GM23338 (cell line): ENCODE measurements around the gene CXCR1. TPM values are rescaled to one million over a fixed set of nuclear protein-coding genes. Genes with fewer than 3 reads are reported as not detected.

ENCODE experiments used
- ATAC-seq: fragments of 200-7000 bp; cut with Tn5 transposase; 3 replicates; pipeline ENCODE4 v1.9.1; 2020
- DNase-seq: peaks from one replicate; pipeline ENCODE4 v3.0.0-alpha.2; 2015; ENCODE audit warnings: low spot score
- H2AFZ ChIP-seq: fragments of 200-600 bp; sonication (generic); 2 replicates; pipeline ENCODE4 v1.8.0; 2016; ENCODE audit warnings: antibody characterized with exemption, mild to moderate bottlenecking, moderate library complexity
- H3F3A ChIP-seq: fragments of 200-600 bp; sonication (generic); replicated peaks from 2 replicates; pipeline ENCODE4 v1.8.0; 2017; ENCODE audit warnings: antibody characterized with exemption, mixed run types, low read depth
- H3K27ac ChIP-seq: fragments of 200-600 bp; sonication (generic); 2 replicates; pipeline ENCODE4 v1.6.1; 2016; ENCODE audit warnings: low read depth
- H3K27me3 ChIP-seq: fragments of 200-600 bp; sonication (generic); 2 replicates; pipeline ENCODE4 v1.8.0; 2016; ENCODE audit warnings: mild to moderate bottlenecking, mixed run types, moderate library complexity; ENCODE audit not compliant: insufficient read depth
- H3K36me3 ChIP-seq: fragments of 200-600 bp; sonication (generic); 2 replicates; pipeline ENCODE4 v1.8.0; 2016; ENCODE audit warnings: mild to moderate bottlenecking; ENCODE audit not compliant: insufficient read depth
- H3K4me1 ChIP-seq: fragments of 200-600 bp; sonication (generic); 2 replicates; pipeline ENCODE4 v1.8.0; 2016; ENCODE audit warnings: mild to moderate bottlenecking, moderate library complexity; ENCODE audit not compliant: insufficient read depth
- H3K4me2 ChIP-seq: fragments of 200-600 bp; sonication (generic); 2 replicates; pipeline ENCODE4 v1.7.1; 2017; ENCODE audit warnings: mixed run types
- H3K4me3 ChIP-seq: fragments of 200-600 bp; sonication (generic); 2 replicates; pipeline ENCODE4 v1.6.1; 2016; ENCODE audit warnings: mixed run types
- H3K79me2 ChIP-seq: fragments of 200-600 bp; sonication (generic); replicated peaks from 2 replicates; pipeline ENCODE4 v1.8.0; 2017; ENCODE audit warnings: mild to moderate bottlenecking; ENCODE audit not compliant: insufficient read depth
- H3K9me2 ChIP-seq: fragments of 200-600 bp; sonication (generic); 2 replicates; pipeline ENCODE4 v1.8.0; 2017; ENCODE audit not compliant: insufficient read depth
- H4K20me1 ChIP-seq: fragments of 200-600 bp; sonication (generic); replicated peaks from 2 replicates; pipeline ENCODE4 v1.8.0; 2017; ENCODE audit warnings: mild to moderate bottlenecking; ENCODE audit not compliant: insufficient read depth
- H3K27ac Mint-ChIP-seq: 2 replicates; pipeline ENCODE4 v1.8.0; 2020; ENCODE audit warnings: inconsistent platforms, mild to moderate bottlenecking, moderate library complexity, mixed read lengths
- H3K27me3 Mint-ChIP-seq: 3 replicates; pipeline ENCODE4 v1.8.0; 2022; ENCODE audit warnings: low read depth, mild to moderate bottlenecking, moderate library complexity, mixed read lengths, inconsistent platforms; ENCODE audit not compliant: insufficient read depth, poor library complexity
- H3K36me3 Mint-ChIP-seq: 3 replicates; pipeline ENCODE4 v1.8.0; 2021; ENCODE audit warnings: low read depth, mild to moderate bottlenecking, inconsistent platforms, moderate library complexity, mixed read lengths
- H3K4me1 Mint-ChIP-seq: 3 replicates; pipeline ENCODE4 v1.8.0; 2020; ENCODE audit warnings: mild to moderate bottlenecking, inconsistent platforms, mixed read lengths
- H3K4me3 Mint-ChIP-seq: 3 replicates; pipeline ENCODE4 v1.8.0; 2021; ENCODE audit warnings: moderate library complexity, mild to moderate bottlenecking, inconsistent platforms, mixed read lengths
- H3K9me3 Mint-ChIP-seq: 3 replicates; pipeline ENCODE4 v1.8.0; 2020; ENCODE audit warnings: moderate library complexity, mild to moderate bottlenecking, inconsistent platforms, mixed read lengths
- CREB1 ChIP-seq: fragments of 250-450 bp; sonication (Bioruptor Pico); IDR thresholded peaks from 2 replicates; pipeline ENCODE4 v1.5.0; 2020; ENCODE audit warnings: low read depth, mild to moderate bottlenecking, moderate library complexity
- EZH2 ChIP-seq: fragments of 200-600 bp; sonication (generic); IDR thresholded peaks from one replicate; pipeline ENCODE4 v1.8.0; 2017; ENCODE audit warnings: antibody characterized with exemption, mild to moderate bottlenecking, low read depth; ENCODE audit not compliant: unreplicated experiment
- EZH2phosphoT487 ChIP-seq: fragments of 200-600 bp; sonication (generic); IDR thresholded peaks from one replicate; pipeline ENCODE4 v1.8.1; 2018; ENCODE audit warnings: antibody characterized with exemption; ENCODE audit not compliant: unreplicated experiment
- JUNB ChIP-seq: IDR thresholded peaks from one replicate; pipeline ENCODE4 v1.6.1; 2016; ENCODE audit warnings: antibody characterized with exemption; ENCODE audit not compliant: unreplicated experiment
- NANOG ChIP-seq: IDR thresholded peaks from 2 replicates; pipeline ENCODE4 v1.6.1; 2016; ENCODE audit warnings: antibody characterized with exemption, borderline replicate concordance
- POLR2AphosphoS5 ChIP-seq: IDR thresholded peaks from 2 replicates; pipeline ENCODE4 v1.6.1; 2016; ENCODE audit warnings: antibody characterized with exemption, low read depth
- STAT1 ChIP-seq: IDR thresholded peaks from one replicate; pipeline ENCODE4 v1.6.1; 2016; ENCODE audit warnings: antibody characterized with exemption; ENCODE audit not compliant: unreplicated experiment
- ZNF114 ChIP-seq: fragments of 250-450 bp; sonication (Bioruptor Pico); IDR thresholded peaks from 2 replicates; pipeline ENCODE4 v1.5.0; 2020; ENCODE audit warnings: mild to moderate bottlenecking, moderate library complexity
- ZNF331 ChIP-seq: fragments of 250-450 bp; sonication (Bioruptor Pico); IDR thresholded peaks from 2 replicates; pipeline ENCODE4 v1.5.0; 2020; ENCODE audit warnings: low read depth, mild to moderate bottlenecking, moderate library complexity
- polyA plus RNA-seq: library from polyadenylated mRNA; unstranded; fragments of >200 nt; fragmentation: Nextera tagmentation; extraction: Ambion mirVana; gene quantifications from 2 replicates; pipeline ENCODE4 v1.2.1, GENCODE V29; 2016
- total RNA-seq: library from RNA; depleted of rRNA; stranded (reverse); fragments of >200 nt; shearing (Covaris generic); gene quantifications from 2 replicates; pipeline ENCODE4 v1.2.3, GENCODE V29; 2014
- TF ChIP-seq, protein P1 (sequence below): IDR thresholded peaks from 2 replicates; pipeline ENCODE4 v1.6.1; 2016; ENCODE audit warnings: antibody characterized with exemption
- TF ChIP-seq, protein P2 (sequence below): fragments of 250-450 bp; sonication (Bioruptor Pico); IDR thresholded peaks from 2 replicates; pipeline ENCODE4 v1.5.0; 2020; ENCODE audit warnings: mild to moderate bottlenecking, moderate library complexity
- TF ChIP-seq, protein P3 (sequence below), 2 experiments: fragments of 200-600 bp in 1 of 2; sonication (generic) in 1 of 2; conservative IDR thresholded peaks; 2 replicates each; pipeline versions ENCODE4 v1.5.1 to v1.6.1; 2016 to 2017; ENCODE audit warnings: antibody characterized with exemption in 2 of 2, low read depth in 2 of 2, mild to moderate bottlenecking in 2 of 2, moderate library complexity in 1 of 2
- TF ChIP-seq, protein P4 (sequence below): IDR thresholded peaks from one replicate; pipeline ENCODE4 v1.6.1; 2018; ENCODE audit warnings: antibody characterized with exemption; ENCODE audit not compliant: unreplicated experiment

The CXCR1 gene
- total and polyA plus RNA-seq, 2 experiments from 2014 or later: not detected

DNA sequence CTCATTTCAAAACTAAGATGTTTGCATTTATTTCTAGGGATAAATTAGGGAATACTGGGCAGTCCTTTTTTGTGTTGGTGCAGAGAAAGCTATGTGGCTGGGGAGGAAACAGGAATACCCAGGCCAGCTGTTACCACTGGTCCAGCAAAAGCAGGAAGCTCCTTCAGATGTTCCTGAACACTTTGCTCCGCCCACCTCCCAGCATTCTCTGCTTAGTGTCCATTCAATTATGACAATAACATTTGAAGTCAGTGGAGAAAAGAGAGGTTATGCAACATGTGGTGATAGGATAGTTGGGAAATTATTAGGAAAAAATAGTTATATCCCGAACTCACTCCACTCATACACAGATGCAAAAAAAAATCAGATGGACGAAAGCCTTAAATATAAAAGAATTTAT is 28.1 kb upstream of the CXCR1 start:
- H3K4me3 Mint-ChIP-seq: no peak overlapping the region
- H3K4me2 ChIP-seq: no peak overlapping the region
- H3K36me3 ChIP-seq: no peaks in the 10 kb centered on the region
- H3K27me3 ChIP-seq: no peaks in the 10 kb centered on the region
- no peaks in the 10 kb centered on the region for H3K4me1 ChIP-seq
- TF ChIP-seq EZH2 (no peak), EZH2phosphoT487 (no peak), STAT1 (no peak), CREB1 (no peak), NANOG (no peak), POLR2AphosphoS5 (no peak), ZNF331 (CRISPR knock-in tag) (no peak), ZNF114 (no peak), JUNB (no peak)
- TF ChIP-seq, protein P1, sequence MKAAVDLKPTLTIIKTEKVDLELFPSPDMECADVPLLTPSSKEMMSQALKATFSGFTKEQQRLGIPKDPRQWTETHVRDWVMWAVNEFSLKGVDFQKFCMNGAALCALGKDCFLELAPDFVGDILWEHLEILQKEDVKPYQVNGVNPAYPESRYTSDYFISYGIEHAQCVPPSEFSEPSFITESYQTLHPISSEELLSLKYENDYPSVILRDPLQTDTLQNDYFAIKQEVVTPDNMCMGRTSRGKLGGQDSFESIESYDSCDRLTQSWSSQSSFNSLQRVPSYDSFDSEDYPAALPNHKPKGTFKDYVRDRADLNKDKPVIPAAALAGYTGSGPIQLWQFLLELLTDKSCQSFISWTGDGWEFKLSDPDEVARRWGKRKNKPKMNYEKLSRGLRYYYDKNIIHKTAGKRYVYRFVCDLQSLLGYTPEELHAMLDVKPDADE: no peak
- TF ChIP-seq, protein P2, sequence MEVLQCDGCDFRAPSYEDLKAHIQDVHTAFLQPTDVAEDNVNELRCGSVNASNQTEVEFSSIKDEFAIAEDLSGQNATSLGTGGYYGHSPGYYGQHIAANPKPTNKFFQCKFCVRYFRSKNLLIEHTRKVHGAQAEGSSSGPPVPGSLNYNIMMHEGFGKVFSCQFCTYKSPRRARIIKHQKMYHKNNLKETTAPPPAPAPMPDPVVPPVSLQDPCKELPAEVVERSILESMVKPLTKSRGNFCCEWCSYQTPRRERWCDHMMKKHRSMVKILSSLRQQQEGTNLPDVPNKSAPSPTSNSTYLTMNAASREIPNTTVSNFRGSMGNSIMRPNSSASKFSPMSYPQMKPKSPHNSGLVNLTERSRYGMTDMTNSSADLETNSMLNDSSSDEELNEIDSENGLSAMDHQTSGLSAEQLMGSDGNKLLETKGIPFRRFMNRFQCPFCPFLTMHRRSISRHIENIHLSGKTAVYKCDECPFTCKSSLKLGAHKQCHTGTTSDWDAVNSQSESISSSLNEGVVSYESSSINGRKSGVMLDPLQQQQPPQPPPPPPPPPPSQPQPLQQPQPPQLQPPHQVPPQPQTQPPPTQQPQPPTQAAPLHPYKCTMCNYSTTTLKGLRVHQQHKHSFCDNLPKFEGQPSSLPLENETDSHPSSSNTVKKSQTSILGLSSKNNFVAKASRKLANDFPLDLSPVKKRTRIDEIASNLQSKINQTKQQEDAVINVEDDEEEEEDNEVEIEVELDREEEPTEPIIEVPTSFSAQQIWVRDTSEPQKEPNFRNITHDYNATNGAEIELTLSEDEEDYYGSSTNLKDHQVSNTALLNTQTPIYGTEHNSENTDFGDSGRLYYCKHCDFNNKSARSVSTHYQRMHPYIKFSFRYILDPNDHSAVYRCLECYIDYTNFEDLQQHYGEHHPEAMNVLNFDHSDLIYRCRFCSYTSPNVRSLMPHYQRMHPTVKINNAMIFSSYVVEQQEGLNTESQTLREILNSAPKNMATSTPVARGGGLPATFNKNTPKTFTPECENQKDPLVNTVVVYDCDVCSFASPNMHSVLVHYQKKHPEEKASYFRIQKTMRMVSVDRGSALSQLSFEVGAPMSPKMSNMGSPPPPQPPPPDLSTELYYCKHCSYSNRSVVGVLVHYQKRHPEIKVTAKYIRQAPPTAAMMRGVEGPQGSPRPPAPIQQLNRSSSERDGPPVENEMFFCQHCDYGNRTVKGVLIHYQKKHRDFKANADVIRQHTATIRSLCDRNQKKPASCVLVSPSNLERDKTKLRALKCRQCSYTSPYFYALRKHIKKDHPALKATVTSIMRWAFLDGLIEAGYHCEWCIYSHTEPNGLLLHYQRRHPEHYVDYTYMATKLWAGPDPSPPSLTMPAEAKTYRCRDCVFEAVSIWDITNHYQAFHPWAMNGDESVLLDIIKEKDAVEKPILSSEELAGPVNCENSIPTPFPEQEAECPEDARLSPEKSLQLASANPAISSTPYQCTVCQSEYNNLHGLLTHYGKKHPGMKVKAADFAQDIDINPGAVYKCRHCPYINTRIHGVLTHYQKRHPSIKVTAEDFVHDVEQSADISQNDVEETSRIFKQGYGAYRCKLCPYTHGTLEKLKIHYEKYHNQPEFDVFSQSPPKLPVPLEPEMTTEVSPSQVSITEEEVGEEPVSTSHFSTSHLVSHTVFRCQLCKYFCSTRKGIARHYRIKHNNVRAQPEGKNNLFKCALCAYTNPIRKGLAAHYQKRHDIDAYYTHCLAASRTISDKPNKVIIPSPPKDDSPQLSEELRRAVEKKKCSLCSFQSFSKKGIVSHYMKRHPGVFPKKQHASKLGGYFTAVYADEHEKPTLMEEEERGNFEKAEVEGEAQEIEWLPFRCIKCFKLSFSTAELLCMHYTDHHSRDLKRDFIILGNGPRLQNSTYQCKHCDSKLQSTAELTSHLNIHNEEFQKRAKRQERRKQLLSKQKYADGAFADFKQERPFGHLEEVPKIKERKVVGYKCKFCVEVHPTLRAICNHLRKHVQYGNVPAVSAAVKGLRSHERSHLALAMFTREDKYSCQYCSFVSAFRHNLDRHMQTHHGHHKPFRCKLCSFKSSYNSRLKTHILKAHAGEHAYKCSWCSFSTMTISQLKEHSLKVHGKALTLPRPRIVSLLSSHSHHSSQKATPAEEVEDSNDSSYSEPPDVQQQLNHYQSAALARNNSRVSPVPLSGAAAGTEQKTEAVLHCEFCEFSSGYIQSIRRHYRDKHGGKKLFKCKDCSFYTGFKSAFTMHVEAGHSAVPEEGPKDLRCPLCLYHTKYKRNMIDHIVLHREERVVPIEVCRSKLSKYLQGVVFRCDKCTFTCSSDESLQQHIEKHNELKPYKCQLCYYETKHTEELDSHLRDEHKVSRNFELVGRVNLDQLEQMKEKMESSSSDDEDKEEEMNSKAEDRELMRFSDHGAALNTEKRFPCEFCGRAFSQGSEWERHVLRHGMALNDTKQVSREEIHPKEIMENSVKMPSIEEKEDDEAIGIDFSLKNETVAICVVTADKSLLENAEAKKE (CRISPR knock-in tag): no peak
- TF ChIP-seq, protein P3, sequence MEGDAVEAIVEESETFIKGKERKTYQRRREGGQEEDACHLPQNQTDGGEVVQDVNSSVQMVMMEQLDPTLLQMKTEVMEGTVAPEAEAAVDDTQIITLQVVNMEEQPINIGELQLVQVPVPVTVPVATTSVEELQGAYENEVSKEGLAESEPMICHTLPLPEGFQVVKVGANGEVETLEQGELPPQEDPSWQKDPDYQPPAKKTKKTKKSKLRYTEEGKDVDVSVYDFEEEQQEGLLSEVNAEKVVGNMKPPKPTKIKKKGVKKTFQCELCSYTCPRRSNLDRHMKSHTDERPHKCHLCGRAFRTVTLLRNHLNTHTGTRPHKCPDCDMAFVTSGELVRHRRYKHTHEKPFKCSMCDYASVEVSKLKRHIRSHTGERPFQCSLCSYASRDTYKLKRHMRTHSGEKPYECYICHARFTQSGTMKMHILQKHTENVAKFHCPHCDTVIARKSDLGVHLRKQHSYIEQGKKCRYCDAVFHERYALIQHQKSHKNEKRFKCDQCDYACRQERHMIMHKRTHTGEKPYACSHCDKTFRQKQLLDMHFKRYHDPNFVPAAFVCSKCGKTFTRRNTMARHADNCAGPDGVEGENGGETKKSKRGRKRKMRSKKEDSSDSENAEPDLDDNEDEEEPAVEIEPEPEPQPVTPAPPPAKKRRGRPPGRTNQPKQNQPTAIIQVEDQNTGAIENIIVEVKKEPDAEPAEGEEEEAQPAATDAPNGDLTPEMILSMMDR (conservative IDR thresholded peaks at IDR 0.05; ENCODE audit: low read depth in 2 of 2): no peak
- TF ChIP-seq, protein P4, sequence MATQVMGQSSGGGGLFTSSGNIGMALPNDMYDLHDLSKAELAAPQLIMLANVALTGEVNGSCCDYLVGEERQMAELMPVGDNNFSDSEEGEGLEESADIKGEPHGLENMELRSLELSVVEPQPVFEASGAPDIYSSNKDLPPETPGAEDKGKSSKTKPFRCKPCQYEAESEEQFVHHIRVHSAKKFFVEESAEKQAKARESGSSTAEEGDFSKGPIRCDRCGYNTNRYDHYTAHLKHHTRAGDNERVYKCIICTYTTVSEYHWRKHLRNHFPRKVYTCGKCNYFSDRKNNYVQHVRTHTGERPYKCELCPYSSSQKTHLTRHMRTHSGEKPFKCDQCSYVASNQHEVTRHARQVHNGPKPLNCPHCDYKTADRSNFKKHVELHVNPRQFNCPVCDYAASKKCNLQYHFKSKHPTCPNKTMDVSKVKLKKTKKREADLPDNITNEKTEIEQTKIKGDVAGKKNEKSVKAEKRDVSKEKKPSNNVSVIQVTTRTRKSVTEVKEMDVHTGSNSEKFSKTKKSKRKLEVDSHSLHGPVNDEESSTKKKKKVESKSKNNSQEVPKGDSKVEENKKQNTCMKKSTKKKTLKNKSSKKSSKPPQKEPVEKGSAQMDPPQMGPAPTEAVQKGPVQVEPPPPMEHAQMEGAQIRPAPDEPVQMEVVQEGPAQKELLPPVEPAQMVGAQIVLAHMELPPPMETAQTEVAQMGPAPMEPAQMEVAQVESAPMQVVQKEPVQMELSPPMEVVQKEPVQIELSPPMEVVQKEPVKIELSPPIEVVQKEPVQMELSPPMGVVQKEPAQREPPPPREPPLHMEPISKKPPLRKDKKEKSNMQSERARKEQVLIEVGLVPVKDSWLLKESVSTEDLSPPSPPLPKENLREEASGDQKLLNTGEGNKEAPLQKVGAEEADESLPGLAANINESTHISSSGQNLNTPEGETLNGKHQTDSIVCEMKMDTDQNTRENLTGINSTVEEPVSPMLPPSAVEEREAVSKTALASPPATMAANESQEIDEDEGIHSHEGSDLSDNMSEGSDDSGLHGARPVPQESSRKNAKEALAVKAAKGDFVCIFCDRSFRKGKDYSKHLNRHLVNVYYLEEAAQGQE: no peak
- no peak overlapping the region for H3K27ac Mint-ChIP-seq
- H3K4me3 ChIP-seq: no peak overlapping the region
- no peak for DNase-seq
- H3K79me2 ChIP-seq: no peaks in the 10 kb centered on the region
- H3K27ac ChIP-seq: no peak overlapping the region
- no peaks in the 10 kb centered on the region for H3K36me3 Mint-ChIP-seq
- H3K9me3 Mint-ChIP-seq: no peaks in the 10 kb centered on the region
- ATAC-seq: no peak
- H3K9me2 ChIP-seq: no peaks in the 10 kb centered on the region
- no peak overlapping the region for H2AFZ ChIP-seq
- H3K4me1 Mint-ChIP-seq: peaks cover 11% of the 10 kb centered on the region
- no peaks in the 10 kb centered on the region for H3F3A ChIP-seq
- peaks cover 4% of the 10 kb centered on the region for H3K27me3 Mint-ChIP-seq
- H4K20me1 ChIP-seq: no peaks in the 10 kb centered on the region
